ENCODE measurements around the gene LEMD3.

LEMD3 gene

GRCh38 chr12:65204886-65205525 is 35.6 kb downstream of the LEMD3 start:
- in situ Hi-C loops (cut with MboI; ENCODE audit: low sequenced_read_pairs), result no loop called here

- in situ Hi-C loops (cut with MboI; ENCODE audit: low sequenced_read_pairs), result no loop called here
Observed at GRCh38 chr12:65205886-65206285, 36.5 kb downstream of the LEMD3 start.

DNA sequence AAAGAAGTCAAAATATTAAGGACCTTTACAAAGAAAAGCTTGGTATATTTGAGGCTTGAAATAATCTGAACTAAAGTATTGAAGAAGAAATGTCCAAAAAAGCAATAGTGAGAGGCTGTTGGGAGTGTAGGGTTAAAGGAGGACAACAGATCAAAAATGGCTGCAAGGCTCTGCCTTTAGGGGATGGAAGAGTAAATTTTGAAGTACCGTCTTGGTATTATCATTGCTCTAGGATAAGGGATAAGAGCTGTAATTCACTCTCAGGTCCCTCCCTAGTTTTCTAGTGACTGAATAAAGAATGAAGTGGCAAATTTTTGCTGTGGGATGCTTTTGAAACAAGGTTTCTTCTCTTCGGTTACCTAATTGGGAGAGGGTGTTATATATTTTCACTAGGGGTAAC is 38.7 kb downstream of the LEMD3 start:
- in situ Hi-C loops (cut with MboI; ENCODE audit: low sequenced_read_pairs), result no loop called here

GRCh38 chr12:65208964-65209654 is 39.7 kb downstream of the LEMD3 start:
- in situ Hi-C loops (cut with MboI; ENCODE audit: low sequenced_read_pairs), result no loop called here

- in situ Hi-C loops (cut with MboI; ENCODE audit: low sequenced_read_pairs), result no loop called here
Observed at GRCh38 chr12:65209655-65210043, 40.3 kb downstream of the LEMD3 start.

DNA sequence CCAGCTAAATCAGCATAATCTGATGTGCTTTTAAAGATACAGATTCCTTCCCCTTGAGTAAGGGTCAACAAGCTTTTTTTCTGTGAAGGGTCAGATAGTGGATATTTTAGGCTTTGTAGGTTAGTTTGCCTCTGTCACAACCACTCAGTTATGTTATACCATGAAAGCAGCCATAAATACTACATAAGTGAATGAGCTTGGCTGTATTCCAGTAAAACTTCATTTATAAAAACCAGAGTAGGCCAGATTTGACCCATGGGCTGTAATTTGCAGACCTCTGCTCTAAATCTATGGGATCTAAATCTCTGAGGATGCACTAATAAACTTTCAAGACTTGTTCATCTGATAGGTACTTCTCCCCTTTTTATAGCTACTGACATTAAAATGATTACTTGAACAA is 47.7 kb downstream of the LEMD3 start:
- in situ Hi-C loops (cut with MboI; ENCODE audit: low sequenced_read_pairs), result no loop called here

GRCh38 chr12:65220761-65221160 is 51.4 kb downstream of the LEMD3 start:
- in situ Hi-C loops (cut with MboI; ENCODE audit: low sequenced_read_pairs), result no loop called here

GRCh38 chr12:65229441-65229840 is 60.1 kb downstream of the LEMD3 start:
- in situ Hi-C loops (cut with MboI; ENCODE audit: low sequenced_read_pairs), result no loop called here

DNA sequence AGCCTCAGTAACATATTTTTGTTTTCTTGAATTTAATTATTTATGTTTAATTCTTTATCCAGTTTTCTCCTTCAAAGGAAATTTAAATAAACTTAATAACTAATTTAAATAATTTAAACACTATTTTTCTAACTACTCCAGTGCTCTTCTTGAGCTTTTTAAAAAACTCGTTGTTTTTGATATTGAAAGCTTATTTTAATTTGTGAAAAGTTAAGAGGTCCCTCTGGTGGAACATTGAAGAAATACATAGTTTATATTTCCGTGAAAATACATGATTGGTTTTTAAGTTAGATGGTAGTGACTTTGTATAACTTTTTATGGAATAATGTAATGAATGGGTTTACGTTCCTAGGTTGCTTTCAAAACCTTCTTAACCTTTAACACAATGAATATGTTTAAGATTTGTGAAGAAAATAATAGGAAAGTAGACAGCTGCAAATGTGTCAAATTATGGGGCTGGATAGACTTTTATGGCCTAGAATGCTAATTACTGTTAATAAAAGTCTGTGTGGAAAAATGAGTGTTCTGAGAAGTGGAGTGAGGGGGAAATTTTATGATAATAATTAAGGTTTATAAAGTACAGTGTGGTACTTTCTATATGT is 63.2 kb downstream of the LEMD3 start:
- in situ Hi-C loops (cut with MboI; ENCODE audit: low sequenced_read_pairs), result no loop called here

DNA sequence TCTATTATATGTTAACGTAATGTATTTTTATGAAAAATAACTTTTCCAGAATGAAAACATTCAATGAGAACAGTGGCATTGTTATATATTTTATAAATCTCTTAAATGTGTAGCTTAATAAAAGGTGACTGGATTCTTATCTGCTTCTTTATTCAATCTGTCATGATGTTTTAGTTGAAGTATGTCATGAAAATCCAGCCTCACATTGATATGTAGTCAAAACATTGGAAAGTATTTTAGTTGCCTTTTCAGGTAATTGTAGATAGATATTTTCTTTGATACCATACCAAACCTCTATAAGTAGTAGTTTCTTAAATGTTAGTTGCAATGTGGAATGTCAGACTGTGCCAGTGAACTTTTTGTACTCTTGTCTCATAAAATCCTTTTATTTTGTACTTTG is 67.8 kb downstream of the LEMD3 start:
- in situ Hi-C loops (cut with MboI; ENCODE audit: low sequenced_read_pairs), result no loop called here

DNA sequence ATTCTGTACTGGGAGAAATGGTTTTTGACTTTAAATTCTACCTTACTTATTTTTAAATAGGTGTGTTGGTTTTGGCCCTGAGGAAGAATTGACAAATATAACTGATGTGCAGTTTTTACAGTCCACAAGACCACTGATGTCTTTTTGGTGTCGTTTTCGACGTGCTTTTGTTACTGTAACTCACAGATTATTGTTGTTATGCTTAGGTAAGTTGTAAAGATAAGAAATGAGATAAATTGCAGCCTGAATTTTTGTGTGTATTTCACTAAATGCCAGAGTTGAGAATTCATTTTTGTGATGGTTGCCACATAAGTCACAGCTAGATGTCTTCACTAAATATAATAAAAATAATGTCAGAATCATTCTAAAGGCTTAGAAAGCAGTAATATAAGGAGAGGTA is 69.2 kb downstream of the LEMD3 start:
- in situ Hi-C loops (cut with MboI; ENCODE audit: low sequenced_read_pairs), result no loop called here

DNA sequence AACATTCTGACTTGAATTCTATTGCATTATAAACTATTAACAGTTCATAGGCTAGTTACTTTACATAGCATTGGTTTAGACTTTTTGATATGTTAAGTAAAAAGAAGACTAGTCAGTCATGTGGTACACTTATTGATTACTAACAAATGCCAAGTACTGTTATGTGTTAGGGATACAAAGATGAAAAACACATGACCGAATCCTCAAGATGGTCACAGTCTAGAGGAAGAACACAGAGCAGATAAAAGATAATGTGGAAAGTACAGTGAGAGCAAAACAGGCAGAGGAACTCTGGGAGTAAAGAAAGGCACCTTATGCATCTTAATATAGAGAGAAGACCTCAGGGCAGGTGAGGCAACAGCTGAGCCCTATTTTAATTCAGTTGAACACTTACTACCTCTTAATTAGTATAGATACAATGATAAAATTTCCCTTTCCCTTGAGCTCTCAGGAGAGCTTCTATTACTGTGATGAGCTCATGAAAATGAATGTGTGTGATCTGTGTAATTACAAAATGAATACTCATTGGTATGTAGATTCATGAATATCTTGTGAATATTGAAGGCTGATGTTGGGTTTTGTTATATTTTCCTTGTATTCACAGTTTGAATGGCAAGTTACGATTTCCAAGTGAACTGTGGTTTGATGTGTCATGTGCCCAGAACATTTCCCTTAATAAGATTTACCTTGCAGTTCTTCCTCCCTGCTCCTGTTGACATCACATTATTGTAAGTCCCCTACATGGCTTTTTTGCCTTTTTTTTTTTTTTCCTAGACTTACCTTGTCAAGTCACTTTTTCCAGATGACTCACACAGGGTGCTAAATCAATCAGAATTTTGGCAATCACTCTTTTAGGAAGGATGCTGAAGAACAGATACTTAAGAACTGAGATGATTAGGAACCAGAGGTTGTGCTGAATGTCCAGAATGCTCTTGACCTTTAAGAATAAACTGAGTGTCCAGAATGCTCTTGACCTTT is 79.6 kb downstream of the LEMD3 start:
- in situ Hi-C loops (cut with MboI; ENCODE audit: low sequenced_read_pairs), result no loop called here

DNA sequence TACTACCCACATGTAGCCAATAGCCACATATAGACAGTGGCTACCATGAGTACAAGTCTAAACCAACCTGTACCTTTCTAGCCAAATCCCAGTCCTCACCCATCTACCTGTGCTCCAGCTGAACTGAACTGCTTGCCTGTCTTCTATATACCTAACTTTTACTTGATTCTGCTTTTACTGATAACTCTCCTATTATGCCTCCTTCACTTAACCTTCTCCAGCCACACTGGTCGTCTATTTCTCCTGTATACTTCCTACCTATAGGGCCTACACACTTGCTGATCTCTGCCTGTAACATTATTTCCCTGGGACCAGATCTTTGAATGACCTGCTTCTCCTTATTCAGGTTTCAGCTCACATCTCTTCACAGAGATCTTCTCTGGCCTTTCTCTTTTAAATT is 83.1 kb downstream of the LEMD3 start:
- in situ Hi-C loops (cut with MboI; ENCODE audit: low sequenced_read_pairs), result no loop called here

DNA sequence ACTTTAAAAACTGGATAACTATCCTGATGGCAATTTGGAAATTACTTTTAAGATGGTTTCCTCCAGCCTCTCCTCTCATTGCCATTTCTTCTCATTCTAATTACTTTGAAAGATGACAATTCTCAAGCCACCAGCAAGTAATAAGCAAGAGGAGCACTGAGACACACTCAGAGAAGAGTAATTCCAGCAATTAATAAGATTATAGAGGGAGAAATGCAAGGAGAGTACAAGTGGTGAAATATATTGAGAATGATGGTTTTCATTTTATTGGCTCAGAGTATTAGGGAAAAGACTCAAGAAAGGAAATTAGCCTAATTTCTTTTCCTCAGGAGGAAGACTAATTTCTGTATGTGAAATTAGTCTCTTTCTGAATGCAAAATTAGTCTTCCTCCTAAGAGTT is 88.6 kb downstream of the LEMD3 start:
- in situ Hi-C loops (cut with MboI; ENCODE audit: low sequenced_read_pairs), result no loop called here

GRCh38 chr12:65259501-65259900 is 90.1 kb downstream of the LEMD3 start:
- in situ Hi-C loops (cut with MboI; ENCODE audit: low sequenced_read_pairs), result no loop called here

DNA sequence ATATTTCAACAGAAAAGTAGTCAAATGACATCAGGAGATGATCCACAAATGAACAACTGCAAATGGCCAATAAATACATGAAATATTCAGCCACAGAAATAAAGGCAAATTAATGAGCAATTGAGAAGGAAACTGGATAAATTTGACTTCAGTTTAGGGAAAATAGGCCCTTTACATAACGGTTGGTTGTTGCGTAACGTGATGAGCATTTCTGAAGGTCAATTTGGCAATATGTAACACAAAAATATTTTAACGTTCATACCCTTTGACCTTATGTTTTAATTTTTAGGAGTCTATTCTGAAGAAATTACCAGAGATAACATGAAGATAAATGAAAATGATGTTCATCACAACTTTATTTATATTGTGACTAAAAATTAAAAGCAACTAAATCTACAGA is 94.4 kb downstream of the LEMD3 start:
- in situ Hi-C loops (cut with MboI; ENCODE audit: low sequenced_read_pairs), result no loop called here

GRCh38 chr12:65266408-65266807 is 97.0 kb downstream of the LEMD3 start:
- in situ Hi-C loops (cut with MboI; ENCODE audit: low sequenced_read_pairs), result no loop called here

GRCh38 chr12:65269603-65270002 is 100.2 kb downstream of the LEMD3 start:
- in situ Hi-C loops (cut with MboI; ENCODE audit: low sequenced_read_pairs), result no loop called here

GRCh38 chr12:65274602-65275272 is 105.4 kb downstream of the LEMD3 start:
- in situ Hi-C loops (cut with MboI; ENCODE audit: low sequenced_read_pairs), result no loop called here

- in situ Hi-C loops (cut with MboI; ENCODE audit: low sequenced_read_pairs), result no loop called here
Observed at GRCh38 chr12:65275627-65276026, 106.2 kb downstream of the LEMD3 start.
